Fibroblast of lung (primary cell): ENCODE measurements around the gene SPRED1. TPM values are rescaled to one million over a fixed set of nuclear protein-coding genes. Genes with fewer than 3 reads are reported as not detected.

ENCODE experiments used
- DNase-seq, 2 donors: peaks; one replicate each; pipeline versions ENCODE4 v3.0.0 to v3.0.0-alpha.2; 2010; ENCODE audit warnings: low read depth in 2 of 2
- H2AFZ ChIP-seq: 2 replicates; pipeline ENCODE4 v1.5.1; 2012; ENCODE audit warnings: low read length, control low read depth, inconsistent platforms
- H3K27ac ChIP-seq: 2 replicates; pipeline ENCODE4 v1.5.1; 2011; ENCODE audit warnings: low read length, control low read depth; ENCODE audit not compliant: insufficient read depth
- H3K27me3 ChIP-seq: 2 replicates; pipeline ENCODE4 v1.5.1; 2011; ENCODE audit warnings: mild to moderate bottlenecking, low read length; ENCODE audit not compliant: control insufficient read depth, insufficient read depth
- H3K36me3 ChIP-seq: 2 replicates; pipeline ENCODE4 v1.5.1; 2011; ENCODE audit warnings: low read length; ENCODE audit not compliant: control insufficient read depth, insufficient read depth
- H3K4me1 ChIP-seq: 2 replicates; pipeline ENCODE4 v1.5.1; 2011; ENCODE audit warnings: low read length; ENCODE audit not compliant: control insufficient read depth, insufficient read depth; ENCODE audit errors: extremely low read depth
- H3K4me2 ChIP-seq: 2 replicates; pipeline ENCODE4 v1.5.1; 2011; ENCODE audit warnings: low read length, control low read depth; ENCODE audit not compliant: insufficient read depth; ENCODE audit errors: extremely low read depth
- H3K4me3 ChIP-seq, 4 experiments: fragments of 200-600 bp in 1 of 4; sonication (generic) in 1 of 4; replicated peaks in 1 of 4; 2 replicates each; pipeline ENCODE4 v1.5.1; 2011 to 2016; ENCODE audit warnings: low read length in 4 of 4, low read depth in 3 of 4, mild to moderate bottlenecking in 3 of 4, control low read depth in 2 of 4, inconsistent platforms in 1 of 4, mixed read lengths in 1 of 4; ENCODE audit not compliant: insufficient read depth in 1 of 4; ENCODE audit errors: control extremely low read depth in 1 of 4
- H3K79me2 ChIP-seq: 2 replicates; pipeline ENCODE4 v1.5.1; 2012; ENCODE audit warnings: mild to moderate bottlenecking, low read length, inconsistent platforms; ENCODE audit not compliant: control insufficient read depth, insufficient read depth
- H3K9ac ChIP-seq: 2 replicates; pipeline ENCODE4 v1.5.1; 2011; ENCODE audit warnings: mild to moderate bottlenecking, low read length, control low read depth; ENCODE audit not compliant: insufficient read depth
- H3K9me3 ChIP-seq: 2 replicates; pipeline ENCODE4 v1.5.1; 2012; ENCODE audit warnings: low read depth, low read length; ENCODE audit not compliant: control insufficient read depth, insufficient read depth
- H4K20me1 ChIP-seq: 2 replicates; pipeline ENCODE4 v1.5.1; 2011; ENCODE audit warnings: low read length; ENCODE audit not compliant: control insufficient read depth, insufficient read depth; ENCODE audit errors: extremely low read depth
- EZH2 ChIP-seq: IDR thresholded peaks from 2 replicates; pipeline ENCODE4 v1.5.1; 2012; ENCODE audit warnings: low read length, control low read depth, mild to moderate bottlenecking; ENCODE audit errors: missing control alignments
- polyA plus RNA-seq, 2 donors: library from polyadenylated mRNA; depleted of rRNA in 1 of 2; stranded (reverse) in 1 of 2; unstranded in 1 of 2; fragments of >200 nt; gene quantifications; 2 replicates each; pipeline ENCODE4 v1.2.1, GENCODE V29; 2011 to 2012; ENCODE audit warnings: missing spikeins in 1 of 2
- total RNA-seq: library from RNA; depleted of rRNA; stranded (reverse); fragments of >200 nt; gene quantifications from 2 replicates; pipeline ENCODE4 v1.2.1, GENCODE V29; 2014
- TF ChIP-seq, protein P1 (sequence below), 2 donors: IDR thresholded peaks in 1 of 2; conservative IDR thresholded peaks in 1 of 2; 1 replicate in 1 of 2; 2 replicates in 1 of 2; pipeline ENCODE4 v1.5.1; 2011 to 2012; ENCODE audit warnings: low read length in 2 of 2, control low read depth in 1 of 2, inconsistent platforms in 1 of 2, low read depth in 1 of 2, mild to moderate bottlenecking in 1 of 2

The SPRED1 gene
- total and polyA plus RNA-seq, 2 donors (not counting 1 experiment from before 2014, with no cell fraction given): 17.2 to 39.0 TPM

DNA sequence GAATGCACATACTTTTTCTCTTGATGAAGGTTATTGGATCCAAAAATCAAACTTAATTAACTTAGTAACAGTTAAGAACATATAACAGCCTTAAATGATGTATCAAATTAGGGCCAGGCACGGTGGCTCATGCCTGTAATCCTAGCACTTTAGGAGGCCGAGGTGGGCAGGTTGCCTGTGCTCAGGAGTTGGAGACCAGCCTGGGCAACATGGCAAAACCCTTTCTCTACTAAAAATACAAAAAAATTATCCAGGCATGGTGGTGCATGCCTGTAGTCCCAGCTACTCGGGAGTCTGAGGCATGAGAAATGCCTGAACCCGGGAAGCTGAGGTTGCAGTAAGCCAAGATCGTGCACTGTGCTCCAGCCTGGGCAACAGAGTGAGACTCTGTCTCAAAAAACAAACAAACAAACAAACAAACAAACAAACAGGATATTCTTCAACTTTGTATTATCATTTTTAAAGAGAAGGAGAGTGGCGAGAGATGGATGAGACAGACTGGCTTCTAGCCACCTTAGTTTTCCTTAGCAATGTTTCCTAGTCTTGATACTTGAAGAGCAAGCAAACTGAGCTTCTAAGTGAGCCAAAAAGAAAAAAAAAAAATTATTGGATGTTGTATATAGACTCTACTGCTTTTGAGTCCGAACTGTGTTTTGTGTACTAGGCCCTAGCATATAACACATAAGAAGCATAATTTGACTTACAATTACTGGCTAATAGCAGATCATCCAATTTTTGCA is 13.8 kb downstream of the SPRED1 start:
- peak overlapping the region; percentile 91 for H3K4me2 ChIP-seq
- peaks cover 14% of the 10 kb centered on the region for H3K4me1 ChIP-seq
- H2AFZ ChIP-seq: no peak overlapping the region
- no peaks in the 10 kb centered on the region for H3K27me3 ChIP-seq
- peak overlapping the region; percentile 28 for H3K27ac ChIP-seq
- peak; percentile 62 to 71 for DNase-seq
- no peaks in the 10 kb centered on the region for H3K9me3 ChIP-seq
- H4K20me1 ChIP-seq: peaks cover 3% of the 10 kb centered on the region
- H3K4me3 ChIP-seq: peak overlapping the region; percentile 16 to 53 (median 27)
- TF ChIP-seq, protein P1, sequence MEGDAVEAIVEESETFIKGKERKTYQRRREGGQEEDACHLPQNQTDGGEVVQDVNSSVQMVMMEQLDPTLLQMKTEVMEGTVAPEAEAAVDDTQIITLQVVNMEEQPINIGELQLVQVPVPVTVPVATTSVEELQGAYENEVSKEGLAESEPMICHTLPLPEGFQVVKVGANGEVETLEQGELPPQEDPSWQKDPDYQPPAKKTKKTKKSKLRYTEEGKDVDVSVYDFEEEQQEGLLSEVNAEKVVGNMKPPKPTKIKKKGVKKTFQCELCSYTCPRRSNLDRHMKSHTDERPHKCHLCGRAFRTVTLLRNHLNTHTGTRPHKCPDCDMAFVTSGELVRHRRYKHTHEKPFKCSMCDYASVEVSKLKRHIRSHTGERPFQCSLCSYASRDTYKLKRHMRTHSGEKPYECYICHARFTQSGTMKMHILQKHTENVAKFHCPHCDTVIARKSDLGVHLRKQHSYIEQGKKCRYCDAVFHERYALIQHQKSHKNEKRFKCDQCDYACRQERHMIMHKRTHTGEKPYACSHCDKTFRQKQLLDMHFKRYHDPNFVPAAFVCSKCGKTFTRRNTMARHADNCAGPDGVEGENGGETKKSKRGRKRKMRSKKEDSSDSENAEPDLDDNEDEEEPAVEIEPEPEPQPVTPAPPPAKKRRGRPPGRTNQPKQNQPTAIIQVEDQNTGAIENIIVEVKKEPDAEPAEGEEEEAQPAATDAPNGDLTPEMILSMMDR (conservative IDR thresholded peaks at IDR 0.05 in 1 of 2, IDR thresholded peaks at IDR 0.05 in 1 of 2; ENCODE audit: low read depth in 1 of 2, low read length in 2 of 2): no peak
- TF ChIP-seq EZH2: no peak
- peaks cover 2% of the 10 kb centered on the region for H3K36me3 ChIP-seq
- peak overlapping the region; percentile 5 for H3K9ac ChIP-seq
- peaks cover 97% of the 10 kb centered on the region for H3K79me2 ChIP-seq

DNA sequence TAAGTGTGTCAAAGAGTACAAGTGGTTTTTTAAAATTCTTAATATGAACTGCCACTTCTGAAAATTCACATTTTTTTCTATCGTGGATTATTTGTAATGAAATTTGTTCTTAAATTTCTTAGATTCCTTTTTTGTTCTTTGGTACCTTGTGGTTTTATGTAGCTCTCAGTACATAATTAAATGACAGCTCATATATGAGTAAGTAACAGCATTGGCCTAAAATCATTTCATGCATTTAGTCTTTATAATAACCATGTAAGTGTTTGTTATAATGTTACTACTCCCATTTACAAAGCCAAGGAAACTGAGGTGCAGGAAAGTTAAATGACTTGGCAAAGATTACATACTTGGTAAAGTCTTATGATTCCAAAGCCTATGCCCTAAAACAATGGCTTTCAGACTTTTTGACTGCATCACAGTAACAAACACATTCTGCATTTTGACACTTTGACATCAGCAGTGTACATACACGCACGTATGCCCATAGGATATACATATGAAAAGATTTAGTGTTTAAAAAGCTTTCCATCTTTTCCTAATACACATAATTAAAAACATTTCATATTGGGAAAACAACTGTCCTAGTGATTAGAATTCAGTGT is 14.9 kb downstream of the SPRED1 start:
- Histone ChIP-seq H3K9ac (no peak overlapping the region), H3K79me2 (peaks cover 97% of the 10 kb centered on the region), H3K27ac (no peak overlapping the region), H3K4me3 (no peak overlapping the region), H3K27me3 (no peaks in the 10 kb centered on the region), H3K4me2 (peak overlapping the region; percentile 91), H3K9me3 (no peaks in the 10 kb centered on the region), H3K36me3 (peaks cover 2% of the 10 kb centered on the region), H2AFZ (no peak overlapping the region), H3K4me1 (peaks cover 14% of the 10 kb centered on the region), H4K20me1 (peaks cover 3% of the 10 kb centered on the region)
- DNase-seq: peak in 1 of 2 donors; percentile 60
- TF ChIP-seq, protein P1 (conservative IDR thresholded peaks at IDR 0.05 in 1 of 2, IDR thresholded peaks at IDR 0.05 in 1 of 2; ENCODE audit: low read depth in 1 of 2, low read length in 2 of 2): no peak
- TF ChIP-seq EZH2: no peak

DNA sequence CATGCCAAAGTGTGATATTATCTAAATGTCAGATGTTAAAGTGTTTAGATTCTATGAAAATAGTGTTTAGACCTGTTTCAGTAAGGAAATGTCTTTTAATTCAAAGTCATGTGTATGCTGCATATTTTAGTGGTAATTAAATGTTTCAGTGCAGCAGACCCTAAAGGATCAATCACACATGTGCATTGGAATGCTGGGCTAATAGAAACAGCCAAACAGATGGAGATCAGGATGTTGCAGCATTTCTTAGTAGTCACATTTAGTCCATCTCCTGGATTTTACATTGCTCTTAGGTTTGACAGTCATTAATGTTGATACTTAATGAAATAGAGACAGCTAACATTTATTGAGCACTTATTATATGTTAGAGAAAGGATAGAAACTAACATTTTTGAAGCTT is 18.5 kb downstream of the SPRED1 start:
- H3K4me3 ChIP-seq: no peak overlapping the region
- H3K4me1 ChIP-seq: peaks cover 13% of the 10 kb centered on the region
- no peak overlapping the region for H2AFZ ChIP-seq
- peaks cover 3% of the 10 kb centered on the region for H4K20me1 ChIP-seq
- peaks cover 95% of the 10 kb centered on the region for H3K79me2 ChIP-seq
- no peaks in the 10 kb centered on the region for H3K9me3 ChIP-seq
- no peaks in the 10 kb centered on the region for H3K27me3 ChIP-seq
- DNase-seq: no peak
- TF ChIP-seq, protein P1 (conservative IDR thresholded peaks at IDR 0.05 in 1 of 2, IDR thresholded peaks at IDR 0.05 in 1 of 2; ENCODE audit: low read depth in 1 of 2, low read length in 2 of 2): no peak
- TF ChIP-seq EZH2: no peak
- H3K4me2 ChIP-seq: no peak overlapping the region
- no peak overlapping the region for H3K9ac ChIP-seq
- peaks cover 2% of the 10 kb centered on the region for H3K36me3 ChIP-seq
- no peak overlapping the region for H3K27ac ChIP-seq
